GM12891 (cell line): ENCODE results near the gene RPGRIP1L.

Source experiments
- PAX5 ChIP-seq: IDR thresholded peaks from 2 replicates; pipeline ENCODE4 v1.6.1; 2011; ENCODE audit warnings: low read length, moderate library complexity, mild to moderate bottlenecking; ENCODE audit not compliant: insufficient read depth, severe bottlenecking
- POLR2A ChIP-seq: IDR thresholded peaks from 2 replicates; pipeline ENCODE4 v1.6.1; 2011; ENCODE audit warnings: low read depth, low read length, control low read depth
- POLR2AphosphoS5 ChIP-seq: IDR thresholded peaks from 2 replicates; pipeline ENCODE4 v1.6.1; 2011; ENCODE audit warnings: low read depth, low read length, control low read depth
- SPI1 ChIP-seq: IDR thresholded peaks from 2 replicates; pipeline ENCODE4 v1.6.1; 2011; ENCODE audit warnings: low read depth, low read length, control low read depth
- TAF1 ChIP-seq: IDR thresholded peaks from 2 replicates; pipeline ENCODE4 v1.6.1; 2011; ENCODE audit warnings: low read depth, low read length, control low read depth

- TF ChIP-seq TAF1 (no peak), POLR2A (no peak), POLR2AphosphoS5 (no peak), SPI1 (no peak), PAX5 (no peak)
These were observed 137.0 kb downstream of the RPGRIP1L start for GRCh38 chr16:53566552-53567245.
